ENCODE measurements around the gene CSE1L.

- no peak for TF ChIP-seq EZH2phosphoT487 (conservative IDR thresholded peaks at IDR 0.05; ENCODE audit: low read length)
- TF ChIP-seq CTCF (IDR thresholded peaks at IDR 0.05; ENCODE audit: insufficient read depth, low read length, poor library complexity, severe bottlenecking): no peak
Measured at GRCh38 chr20:49024220-49024619, 21.9 kb upstream of the CSE1L start.
